Epithelial cell of esophagus (primary cell): Measurements from ENCODE around the gene THADA.

ENCODE experiments used
- DNase-seq: peaks from one replicate; pipeline ENCODE4 v3.0.0; 2010; ENCODE audit warnings: low read depth
- H3K4me3 ChIP-seq: 2 replicates; pipeline ENCODE4 v1.5.1; 2011; ENCODE audit warnings: mild to moderate bottlenecking, low read length, control low read depth
- CTCF ChIP-seq: IDR thresholded peaks from 2 replicates; pipeline ENCODE4 v1.5.1; 2011; ENCODE audit warnings: low read depth, mild to moderate bottlenecking, low read length, control low read depth, inconsistent platforms; ENCODE audit not compliant: insufficient read depth; ENCODE audit errors: missing control alignments

The THADA gene

DNA sequence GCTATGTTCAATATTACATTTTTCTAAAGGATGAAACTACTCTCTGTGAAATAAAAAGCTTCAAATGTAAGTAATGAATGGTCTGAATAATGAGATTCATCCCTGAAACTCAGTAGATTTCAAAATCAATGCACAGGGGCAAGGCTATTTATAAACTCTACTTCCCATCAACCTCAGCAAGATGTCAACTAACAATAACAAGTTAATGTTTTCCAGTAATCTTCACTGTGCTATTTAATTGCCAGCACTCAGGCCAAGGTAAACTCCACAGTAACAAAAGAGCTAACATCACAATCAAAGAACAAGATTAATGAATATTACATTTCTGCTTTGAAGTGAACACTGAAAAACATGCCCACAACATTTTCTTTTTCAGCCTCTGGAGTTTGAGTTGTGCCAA, 225.1 kb downstream of the THADA start:
- no peak for DNase-seq
- TF ChIP-seq CTCF = no peak
- H3K4me3 ChIP-seq = no peak overlapping the region

DNA sequence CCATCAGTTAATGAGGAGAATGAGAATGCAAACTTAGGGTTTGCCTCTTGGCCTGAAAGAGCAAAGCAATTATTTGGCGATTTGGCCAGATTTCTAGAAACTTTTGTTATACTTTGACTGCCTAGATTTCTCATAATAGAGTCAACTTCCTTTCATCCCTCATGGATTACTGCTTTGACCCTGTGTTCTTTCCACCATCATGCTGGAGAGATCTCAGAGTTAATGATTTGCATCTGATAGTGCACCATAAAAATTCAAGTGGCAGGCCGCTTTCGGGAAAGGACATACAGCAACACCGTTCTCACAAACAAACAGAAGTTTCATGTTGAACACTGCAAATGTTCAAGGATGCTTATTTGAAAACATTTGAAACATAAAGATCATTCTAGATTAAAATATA, 225.7 kb downstream of the THADA start:
- no peak for DNase-seq
- no peak for TF ChIP-seq CTCF
- H3K4me3 ChIP-seq = no peak overlapping the region

DNA sequence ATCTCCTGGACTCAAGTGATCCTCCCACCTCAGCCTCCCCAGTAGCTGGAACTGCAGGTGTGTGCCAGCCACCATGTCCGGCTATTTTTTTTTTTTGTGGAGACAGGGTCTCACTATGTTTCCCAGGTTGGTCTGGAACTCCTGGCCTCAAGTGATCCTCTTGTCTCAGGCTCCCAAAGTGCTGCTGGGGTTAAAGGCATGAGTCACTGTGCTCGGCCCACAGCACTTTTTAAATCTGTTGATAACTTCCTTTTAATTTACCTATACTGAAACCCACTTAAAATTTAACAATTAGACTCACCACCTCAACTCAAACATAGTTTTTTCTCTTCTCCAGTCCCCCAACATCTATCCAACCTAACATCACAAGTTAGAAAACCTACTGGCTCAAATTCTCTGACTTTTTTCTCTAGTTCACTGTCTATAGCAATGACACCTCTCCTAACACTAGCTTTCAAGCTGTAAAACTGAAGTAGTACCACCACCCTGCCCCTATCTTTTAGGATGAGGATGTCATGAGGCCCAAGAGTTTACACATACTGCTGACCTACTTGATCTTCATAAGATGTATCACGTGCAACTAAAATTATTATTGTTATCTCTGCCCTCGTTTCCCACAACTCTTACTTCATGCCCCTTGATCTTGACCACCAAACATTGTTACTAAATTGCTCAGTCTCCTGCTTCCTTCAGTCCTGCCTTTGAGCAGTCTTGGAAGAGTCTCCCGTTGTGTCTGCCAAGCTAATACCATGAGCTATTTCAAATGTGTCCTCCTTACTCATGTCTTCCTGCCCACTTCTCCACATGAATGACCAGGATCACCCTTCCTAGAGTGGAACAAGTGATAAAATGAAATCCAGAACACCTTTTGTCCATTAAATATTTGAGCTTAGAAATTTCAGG, 227.1 kb downstream of the THADA start:
- no peak for TF ChIP-seq CTCF
- no peak for DNase-seq
- H3K4me3 ChIP-seq = no peak overlapping the region

DNA sequence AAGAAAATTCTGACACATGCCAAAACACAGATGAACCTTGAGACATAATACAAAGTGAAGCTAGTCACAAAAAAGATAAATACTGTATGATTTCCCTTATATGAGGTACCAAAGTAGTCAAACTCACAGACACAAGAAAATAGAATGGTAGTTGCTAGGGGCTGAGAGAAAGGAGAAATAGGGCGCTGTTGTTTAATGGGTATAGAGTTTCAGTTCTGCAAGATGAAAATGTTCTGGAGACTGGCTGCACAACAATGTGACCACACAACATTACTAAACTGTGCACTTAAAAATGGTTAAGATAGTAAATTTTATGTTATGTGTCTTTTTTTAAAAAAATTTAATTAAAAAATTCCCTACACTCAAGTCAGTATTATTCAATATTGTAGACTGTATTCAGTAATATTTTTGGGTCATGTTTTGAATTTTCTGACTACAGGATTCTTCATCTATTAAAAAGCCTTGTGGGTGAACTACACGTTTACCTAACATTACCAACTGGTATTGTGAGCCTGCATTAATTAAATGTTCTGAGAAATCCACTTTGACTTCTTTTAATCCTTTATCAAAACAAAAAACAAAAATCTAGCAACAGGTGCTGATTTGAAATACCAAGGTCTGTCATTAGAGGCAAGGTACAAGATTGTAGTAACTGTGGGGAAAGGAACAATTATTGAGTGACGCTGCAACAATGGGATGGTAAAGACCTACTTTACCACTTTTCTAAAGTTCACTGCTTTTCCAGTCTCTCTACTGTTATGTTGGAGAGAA, 228.6 kb downstream of the THADA start:
- TF ChIP-seq CTCF = no peak
- no peak overlapping the region for H3K4me3 ChIP-seq
- no peak for DNase-seq

GRCh38 chr2:43363120-43363519, 232.7 kb downstream of the THADA start:
- DNase-seq = no peak
- TF ChIP-seq CTCF = no peak
- no peak overlapping the region for H3K4me3 ChIP-seq

GRCh38 chr2:43361286-43361685, 234.6 kb downstream of the THADA start:
- no peak for DNase-seq
- H3K4me3 ChIP-seq = no peak overlapping the region
- TF ChIP-seq CTCF = no peak

GRCh38 chr2:43360137-43360536, 235.7 kb downstream of the THADA start:
- DNase-seq = no peak
- no peak for TF ChIP-seq CTCF

More at GRCh38 chr2:43360137-43360536, 235.7 kb downstream of the THADA start:
- no peak overlapping the region for H3K4me3 ChIP-seq
